SK-N-SH (cell line): ENCODE measurements around the gene NCBP2L. TPM values are rescaled to one million over a fixed set of nuclear protein-coding genes. Genes with fewer than 3 reads are reported as not detected.

Source experiments
- CTCF ChIA-PET: fragments of 300-600, 350-600 bp; formaldehyde crosslinking; extraction: SDS; loops from one replicate; lab custom pipeline; 2021; lab: Yijun Ruan, JAX
- POLR2A ChIA-PET: fragments of 350-600 bp; sonication (Branson Sonifier 250); formaldehyde crosslinking; extraction: SDS; loops from one replicate; lab custom pipeline; 2020; ENCODE audit warnings: antibody characterized with exemption, inconsistent platforms; lab: Yijun Ruan, JAX
- DNase-seq: peaks from one replicate; pipeline ENCODE4 v3.0.0; 2012
- H2AFZ ChIP-seq: fragments of 200-600 bp; sonication (generic); 2 replicates; pipeline ENCODE4 v1.8.1; 2016; ENCODE audit warnings: antibody characterized with exemption, mild to moderate bottlenecking, low read depth
- H3F3A ChIP-seq: fragments of 200-600 bp; sonication (generic); replicated peaks from 2 replicates; pipeline ENCODE3; 2016; ENCODE audit warnings: antibody characterized with exemption, mild to moderate bottlenecking; ENCODE audit not compliant: insufficient read depth
- H3K27ac ChIP-seq, 2 experiments: fragments of 200-500 bp in 1 of 2; fragments of 200-600 bp in 1 of 2; sonication (Bioruptor generic) in 1 of 2; sonication (generic), shearing (Covaris generic) in 1 of 2; 2 replicates each; pipeline versions ENCODE4 v1.5.1 to v1.6.1; 2014 to 2016; ENCODE audit warnings: low read depth in 2 of 2, inconsistent platforms in 1 of 2, low read length in 1 of 2, mild to moderate bottlenecking in 1 of 2, mixed read lengths in 1 of 2
- H3K27me3 ChIP-seq: fragments of 200-600 bp; sonication (generic), shearing (Covaris generic); 2 replicates; pipeline ENCODE4 v1.6.1; 2016; ENCODE audit warnings: mixed run types; ENCODE audit not compliant: insufficient read depth
- H3K36me3 ChIP-seq, 2 experiments: fragments of 200-500 bp in 1 of 2; fragments of 200-600 bp in 1 of 2; sonication (Bioruptor generic) in 1 of 2; sonication (generic) in 1 of 2; replicated peaks in 1 of 2; 2 replicates each; pipeline versions ENCODE3 to v1.5.1; 2014 to 2016; ENCODE audit warnings: low read length in 1 of 2, mild to moderate bottlenecking in 1 of 2; ENCODE audit not compliant: insufficient read depth in 2 of 2, control insufficient read depth in 1 of 2
- H3K4me1 ChIP-seq, 2 experiments: fragments of 200-500 bp in 1 of 2; fragments of 200-600 bp in 1 of 2; sonication (Bioruptor generic) in 1 of 2; sonication (generic), shearing (Covaris generic) in 1 of 2; 2 replicates each; pipeline versions ENCODE4 v1.5.1 to v1.6.1; 2014 to 2016; ENCODE audit warnings: low read depth in 1 of 2, low read length in 1 of 2, mixed run types in 1 of 2; ENCODE audit not compliant: insufficient read depth in 2 of 2, control insufficient read depth in 1 of 2
- H3K4me2 ChIP-seq: fragments of 200-600 bp; sonication (generic), shearing (Covaris generic); 2 replicates; pipeline ENCODE4 v1.6.1; 2017; ENCODE audit warnings: mixed run types
- H3K4me3 ChIP-seq, 2 experiments: fragments of 200-500 bp in 1 of 2; fragments of 200-600 bp in 1 of 2; sonication (Bioruptor generic) in 1 of 2; sonication (generic), shearing (Covaris generic) in 1 of 2; 2 replicates each; pipeline versions ENCODE4 v1.5.1 to v1.8.1; 2014 to 2016; ENCODE audit warnings: low read depth in 2 of 2, inconsistent platforms in 1 of 2, low read length in 1 of 2, mild to moderate bottlenecking in 1 of 2, mixed read lengths in 1 of 2, moderate library complexity in 1 of 2
- H3K79me2 ChIP-seq: fragments of 200-600 bp; sonication (generic); 2 replicates; pipeline ENCODE4 v1.8.1; 2017; ENCODE audit warnings: mild to moderate bottlenecking; ENCODE audit not compliant: insufficient read depth
- H3K9ac ChIP-seq: fragments of 200-600 bp; sonication (generic); 2 replicates; pipeline ENCODE4 v1.6.1; 2017; ENCODE audit warnings: mixed run types
- H3K9me2 ChIP-seq: fragments of 200-600 bp; sonication (generic); 2 replicates; pipeline ENCODE4 v1.6.1; 2017; ENCODE audit warnings: mixed run types
- H3K9me3 ChIP-seq: fragments of 200-600 bp; sonication (generic); 2 replicates; pipeline ENCODE4 v1.6.1; 2017; ENCODE audit warnings: mixed run types, mild to moderate bottlenecking, moderate library complexity
- H4K20me1 ChIP-seq: fragments of 200-600 bp; sonication (generic); 2 replicates; pipeline ENCODE4 v1.6.1; 2017; ENCODE audit warnings: mild to moderate bottlenecking, mixed run types; ENCODE audit not compliant: insufficient read depth
- FOSL2 ChIP-seq: IDR thresholded peaks from 2 replicates; pipeline ENCODE4 v1.4.0; 2012; ENCODE audit warnings: low read depth, mild to moderate bottlenecking, moderate library complexity, borderline replicate concordance
- GATA2 ChIP-seq: sonication (generic); formaldehyde crosslinking; IDR thresholded peaks from 2 replicates; pipeline ENCODE4 v1.5.0; 2020; ENCODE audit warnings: mild to moderate bottlenecking, missing genetic modification reagents
- MEF2A ChIP-seq: IDR thresholded peaks from 2 replicates; pipeline ENCODE4 v1.4.0; 2012; ENCODE audit warnings: low read depth, borderline replicate concordance
- MXI1 ChIP-seq: IDR thresholded peaks from 2 replicates; pipeline ENCODE4 v1.6.1; 2012; ENCODE audit warnings: mild to moderate bottlenecking, low read depth, low read length, improper control_type of control experiment
- REST ChIP-seq: IDR thresholded peaks from 2 replicates; pipeline ENCODE4 v1.6.1; 2012; ENCODE audit warnings: mild to moderate bottlenecking, low read depth, low read length, moderate library complexity
- RXRA ChIP-seq: IDR thresholded peaks from 2 replicates; pipeline ENCODE4 v1.4.0; 2012; ENCODE audit warnings: low read depth, mild to moderate bottlenecking, borderline replicate concordance
- SIN3A ChIP-seq: IDR thresholded peaks from 2 replicates; pipeline ENCODE4 v1.6.1; 2012; ENCODE audit warnings: low read depth, mild to moderate bottlenecking, low read length, moderate library complexity, borderline replicate concordance
- TEAD4 ChIP-seq: IDR thresholded peaks from 2 replicates; pipeline ENCODE4 v1.4.0; 2012; ENCODE audit warnings: mild to moderate bottlenecking, borderline replicate concordance; ENCODE audit not compliant: insufficient read depth
- YY1 ChIP-seq: IDR thresholded peaks from 2 replicates; pipeline ENCODE4 v1.4.0; 2012; ENCODE audit warnings: low read depth, mild to moderate bottlenecking
- WGBS: methylation state at CpG from one replicate; pipeline ENCODE4 v1.1.6; 2017; ENCODE audit warnings: low lambda C conversion rate; 5-methylcytosine and 5-hydroxymethylcytosine counted together
- polyA plus RNA-seq, 3 experiments: library from polyadenylated mRNA; depleted of rRNA; stranded (reverse); fragments of >200 nt; gene quantifications; 2 replicates each; pipeline ENCODE4 v1.2.3, GENCODE V29; 2012
- TF ChIP-seq, protein P1 (sequence below): fragments of 200-600 bp; sonication (generic); IDR thresholded peaks from 2 replicates; pipeline ENCODE4 v1.6.1; 2017; ENCODE audit warnings: antibody characterized with exemption, mild to moderate bottlenecking, moderate library complexity

NCBP2L gene
- polyA plus RNA-seq, 1 of the 3 experiments (the other 2 are of a cell fraction), result not detected

DNA sequence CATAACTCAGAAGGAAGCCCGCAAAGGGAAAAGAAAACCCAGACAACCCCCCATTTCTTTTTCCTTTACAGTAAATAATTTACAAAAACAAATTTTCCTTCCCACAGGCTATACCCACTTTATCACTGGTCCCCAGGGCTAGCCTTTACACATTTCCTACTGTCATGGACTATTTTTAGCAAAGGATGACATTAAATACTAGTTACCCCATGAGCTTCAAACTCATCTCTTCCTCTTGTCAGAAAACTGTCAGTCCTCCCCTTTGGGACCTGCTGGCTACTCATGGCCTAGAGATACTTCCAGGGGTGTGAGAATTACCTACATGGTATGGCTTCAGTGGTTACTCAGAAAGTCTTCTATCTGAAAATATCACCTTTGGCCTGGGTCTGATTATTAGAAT, 13.9 kb upstream of the NCBP2L start:
- no peaks in the 10 kb centered on the region for H3K79me2 ChIP-seq
- H3F3A ChIP-seq, result no peaks in the 10 kb centered on the region
- no peak overlapping the region for H3K4me3 ChIP-seq
- H3K9ac ChIP-seq, result no peak overlapping the region
- H3K27me3 ChIP-seq, result peaks cover 25% of the 10 kb centered on the region; the same call in 1 of the 2 replicates
- H3K9me3 ChIP-seq, result no peaks in the 10 kb centered on the region
- no peaks in the 10 kb centered on the region for H4K20me1 ChIP-seq
- H3K4me1 ChIP-seq, result no peaks in the 10 kb centered on the region
- TF ChIP-seq TEAD4 (no peak), YY1 (no peak), MXI1 (no peak), SIN3A (no peak), GATA2 (CRISPR knock-in tag) (no peak), FOSL2 (no peak)
- TF ChIP-seq, all 33 proteins: peak for 0
- WGBS, result 60% methylated on average over 1 of the region's 1 CpG
- ChIA-PET CTCF (interaction anchor here (2.5 kb wide), 1 partner anchor 13 kb away, joined by 16 read pairs; the partner anchor contains the start of gene NCBP2L), POLR2A (no interaction called here)
- Histone ChIP-seq H3K36me3 (no peaks in the 10 kb centered on the region), H3K27ac (no peak overlapping the region), H2AFZ (no peak overlapping the region), H3K9me2 (no peaks in the 10 kb centered on the region), H3K4me2 (no peak overlapping the region)
- no peak for DNase-seq

DNA sequence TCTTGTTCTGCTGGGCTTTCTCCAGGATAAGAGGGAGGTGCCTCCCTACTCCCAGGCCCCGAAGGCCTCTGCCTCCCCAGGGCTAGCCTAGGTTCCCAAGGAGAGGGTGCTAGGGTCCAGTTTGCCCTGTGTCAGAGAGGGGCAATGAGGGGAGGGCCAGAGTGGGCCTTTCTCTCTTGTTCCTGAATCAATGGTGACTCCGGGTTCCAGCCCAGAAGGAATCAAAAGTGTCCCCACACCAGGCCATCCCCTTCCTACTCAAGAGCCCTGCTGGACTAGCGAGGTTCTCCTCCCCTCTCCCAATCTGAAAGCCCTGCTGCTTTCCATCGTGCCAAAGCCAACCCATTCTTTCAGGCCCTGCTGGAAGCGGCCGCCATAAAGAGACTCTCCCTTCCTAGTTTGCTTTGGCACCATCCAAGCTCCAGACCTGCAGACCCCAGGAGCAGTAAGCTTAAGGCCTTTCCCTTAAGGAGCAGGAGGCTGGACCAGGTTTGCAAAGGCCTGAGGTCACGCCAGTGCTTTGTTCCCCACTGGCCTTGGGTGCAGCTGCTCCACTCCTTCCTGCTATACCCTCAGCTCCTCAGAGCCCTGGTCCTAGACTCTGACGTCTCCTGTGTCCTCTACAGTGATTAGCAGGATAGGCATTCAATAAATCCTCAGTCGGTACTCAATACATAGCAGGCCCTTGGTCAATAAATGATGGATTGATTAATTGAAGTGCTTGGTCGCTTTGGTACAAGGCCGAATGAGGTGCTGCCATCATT, 12.5 kb upstream of the NCBP2L start:
- Histone ChIP-seq H4K20me1 (no peaks in the 10 kb centered on the region), H3K27me3 (peaks cover 20% of the 10 kb centered on the region), H3F3A (no peaks in the 10 kb centered on the region), H2AFZ (no peak overlapping the region), H3K4me1 (no peaks in the 10 kb centered on the region), H3K36me3 (no peaks in the 10 kb centered on the region), H3K9me2 (no peaks in the 10 kb centered on the region), H3K27ac (no peak overlapping the region), H3K9ac (no peak overlapping the region), H3K4me2 (no peak overlapping the region), H3K4me3 (no peak overlapping the region), H3K79me2 (no peaks in the 10 kb centered on the region), H3K9me3 (no peaks in the 10 kb centered on the region)
- ChIA-PET POLR2A (no interaction called here), CTCF (interaction anchor here (2.7 kb wide), 1 partner anchor 12 kb away, joined by 17 read pairs; the partner anchor contains the start of gene NCBP2L)
- TF ChIP-seq MEF2A (no peak), REST (no peak), RXRA (no peak), MXI1 (no peak)
- TF ChIP-seq, protein P1, sequence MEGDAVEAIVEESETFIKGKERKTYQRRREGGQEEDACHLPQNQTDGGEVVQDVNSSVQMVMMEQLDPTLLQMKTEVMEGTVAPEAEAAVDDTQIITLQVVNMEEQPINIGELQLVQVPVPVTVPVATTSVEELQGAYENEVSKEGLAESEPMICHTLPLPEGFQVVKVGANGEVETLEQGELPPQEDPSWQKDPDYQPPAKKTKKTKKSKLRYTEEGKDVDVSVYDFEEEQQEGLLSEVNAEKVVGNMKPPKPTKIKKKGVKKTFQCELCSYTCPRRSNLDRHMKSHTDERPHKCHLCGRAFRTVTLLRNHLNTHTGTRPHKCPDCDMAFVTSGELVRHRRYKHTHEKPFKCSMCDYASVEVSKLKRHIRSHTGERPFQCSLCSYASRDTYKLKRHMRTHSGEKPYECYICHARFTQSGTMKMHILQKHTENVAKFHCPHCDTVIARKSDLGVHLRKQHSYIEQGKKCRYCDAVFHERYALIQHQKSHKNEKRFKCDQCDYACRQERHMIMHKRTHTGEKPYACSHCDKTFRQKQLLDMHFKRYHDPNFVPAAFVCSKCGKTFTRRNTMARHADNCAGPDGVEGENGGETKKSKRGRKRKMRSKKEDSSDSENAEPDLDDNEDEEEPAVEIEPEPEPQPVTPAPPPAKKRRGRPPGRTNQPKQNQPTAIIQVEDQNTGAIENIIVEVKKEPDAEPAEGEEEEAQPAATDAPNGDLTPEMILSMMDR, result no peak
- WGBS, result 39% methylated on average over 10 of the region's 11 CpGs
- no peak for DNase-seq
